Peyer's patch (tissue), 4 donors: ENCODE results near the gene KCNA10. TPM values are rescaled to one million over a fixed set of nuclear protein-coding genes. Genes with fewer than 3 reads are reported as not detected.

Source experiments
- DNase-seq, 3 donors: peaks; one replicate each; pipeline ENCODE4 v3.0.0-alpha.2; 2017 to 2019
- H3K27ac ChIP-seq, 4 donors: fragments of 200-600 bp; sonication (generic); one replicate each; pipeline ENCODE4 v1.5.1; 2016 to 2019
- H3K27me3 ChIP-seq, 2 donors: fragments of 200-600 bp; sonication (generic); one replicate each; pipeline ENCODE4 v1.5.1; 2019
- H3K36me3 ChIP-seq, 3 donors: fragments of 200-600 bp; sonication (generic); one replicate each; pipeline ENCODE4 v1.5.1; 2016 to 2019
- H3K4me1 ChIP-seq, 4 donors: fragments of 200-600 bp; sonication (generic); one replicate each; pipeline ENCODE4 v1.5.1; 2016 to 2019
- H3K4me3 ChIP-seq, 4 donors: fragments of 200-600 bp; sonication (generic); 1 replicate in 3 of 4; 2 replicates in 1 of 4; pipeline ENCODE4 v1.5.1; 2016 to 2019; ENCODE audit warnings: mild to moderate bottlenecking in 1 of 4
- H3K9me3 ChIP-seq, 4 donors: fragments of 200-600 bp; sonication (generic); one replicate each; pipeline ENCODE4 v1.5.1; 2016 to 2019; ENCODE audit warnings: mild to moderate bottlenecking in 1 of 4
- POLR2A ChIP-seq, 2 donors: fragments of 450-650 bp; IDR thresholded peaks; one replicate each; pipeline ENCODE4 v1.5.1; 2017; ENCODE audit warnings: antibody characterized with exemption in 2 of 2, mild to moderate bottlenecking in 2 of 2, moderate library complexity in 2 of 2
- total RNA-seq, 4 donors: library from RNA; depleted of rRNA; stranded (reverse); fragments of >200 nt; gene quantifications; one replicate each; pipeline ENCODE4 v1.1.0, GENCODE V29; 2016
- TF ChIP-seq, protein P1 (sequence below), 6 experiments: fragments of 450-650 bp in 4 of 6; fragments of 200-600 bp in 2 of 6; sonication (generic) in 1 of 6; IDR thresholded peaks; one replicate each; pipeline ENCODE4 v1.5.1; 2017 to 2019; ENCODE audit warnings: antibody characterized with exemption in 6 of 6, mild to moderate bottlenecking in 3 of 6, moderate library complexity in 1 of 6

Gene KCNA10
- total RNA-seq, 4 donors from 2014 or later: not detected

DNA sequence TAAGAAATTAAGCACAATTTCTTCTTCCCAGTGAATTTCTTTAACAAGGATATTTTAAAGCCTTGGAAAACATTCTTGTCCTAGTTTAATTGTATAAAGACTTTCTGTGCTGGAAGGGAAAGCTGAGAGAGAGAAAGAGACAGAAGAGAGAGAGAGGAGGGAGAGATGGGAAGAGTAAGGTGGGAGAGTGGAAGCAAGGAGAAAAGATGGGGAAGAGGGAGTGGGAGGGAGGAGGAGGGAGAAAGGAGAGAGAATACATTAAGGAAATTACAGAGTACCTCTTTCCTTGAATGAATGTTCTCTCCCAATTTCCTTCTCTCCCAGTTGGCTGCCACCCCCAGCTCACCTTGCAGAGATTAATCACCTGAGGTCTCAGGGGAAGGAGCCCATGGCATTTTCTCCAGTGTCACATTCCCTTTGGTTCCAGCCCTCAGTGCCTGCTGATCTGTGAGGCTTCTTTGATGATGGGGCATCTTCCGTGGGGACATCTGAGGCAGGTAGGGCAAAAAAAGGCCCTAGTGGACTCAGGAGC is 32.4 kb upstream of the KCNA10 start:
- peaks cover 0 to 5% of the 10 kb centered on the region in 2 donors for H3K27me3 ChIP-seq
- DNase-seq: no peak
- no peak for TF ChIP-seq POLR2A (IDR thresholded peaks at IDR 0.05)
- TF ChIP-seq, protein P1, sequence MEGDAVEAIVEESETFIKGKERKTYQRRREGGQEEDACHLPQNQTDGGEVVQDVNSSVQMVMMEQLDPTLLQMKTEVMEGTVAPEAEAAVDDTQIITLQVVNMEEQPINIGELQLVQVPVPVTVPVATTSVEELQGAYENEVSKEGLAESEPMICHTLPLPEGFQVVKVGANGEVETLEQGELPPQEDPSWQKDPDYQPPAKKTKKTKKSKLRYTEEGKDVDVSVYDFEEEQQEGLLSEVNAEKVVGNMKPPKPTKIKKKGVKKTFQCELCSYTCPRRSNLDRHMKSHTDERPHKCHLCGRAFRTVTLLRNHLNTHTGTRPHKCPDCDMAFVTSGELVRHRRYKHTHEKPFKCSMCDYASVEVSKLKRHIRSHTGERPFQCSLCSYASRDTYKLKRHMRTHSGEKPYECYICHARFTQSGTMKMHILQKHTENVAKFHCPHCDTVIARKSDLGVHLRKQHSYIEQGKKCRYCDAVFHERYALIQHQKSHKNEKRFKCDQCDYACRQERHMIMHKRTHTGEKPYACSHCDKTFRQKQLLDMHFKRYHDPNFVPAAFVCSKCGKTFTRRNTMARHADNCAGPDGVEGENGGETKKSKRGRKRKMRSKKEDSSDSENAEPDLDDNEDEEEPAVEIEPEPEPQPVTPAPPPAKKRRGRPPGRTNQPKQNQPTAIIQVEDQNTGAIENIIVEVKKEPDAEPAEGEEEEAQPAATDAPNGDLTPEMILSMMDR (IDR thresholded peaks at IDR 0.05): no peak
- no peak overlapping the region for H3K4me3 ChIP-seq
- H3K27ac ChIP-seq: no peak overlapping the region
- H3K9me3 ChIP-seq: no peaks in the 10 kb centered on the region
- no peaks in the 10 kb centered on the region for H3K36me3 ChIP-seq
- peaks cover 0 to 4% (median 0%) of the 10 kb centered on the region in 4 donors for H3K4me1 ChIP-seq

DNA sequence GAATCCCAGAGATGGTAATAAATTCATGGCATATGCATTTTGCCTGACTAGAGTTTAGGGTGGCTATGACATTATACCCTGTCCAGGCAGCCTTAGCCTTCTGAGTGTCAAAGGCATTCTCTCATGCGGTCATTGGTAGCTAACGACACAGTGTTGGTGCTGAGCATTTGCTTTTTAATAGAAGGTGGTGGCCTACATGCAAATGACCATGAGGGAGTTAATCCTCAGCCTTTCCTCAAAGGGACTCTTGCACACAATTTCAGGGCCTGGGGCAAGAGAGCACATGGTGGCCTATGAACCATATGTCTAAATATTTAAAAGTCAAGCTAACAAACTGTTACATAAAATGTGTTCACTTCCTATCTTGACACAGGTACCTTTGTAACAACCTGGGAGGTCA is 30.9 kb upstream of the KCNA10 start:
- Histone ChIP-seq H3K27me3 (peaks cover 0 to 5% of the 10 kb centered on the region in 2 donors), H3K27ac (no peak overlapping the region), H3K4me3 (no peak overlapping the region), H3K4me1 (no peaks in the 10 kb centered on the region), H3K36me3 (no peaks in the 10 kb centered on the region), H3K9me3 (no peaks in the 10 kb centered on the region)
- DNase-seq: no peak
- TF ChIP-seq POLR2A (IDR thresholded peaks at IDR 0.05): no peak
- TF ChIP-seq, protein P1 (IDR thresholded peaks at IDR 0.05): no peak

DNA sequence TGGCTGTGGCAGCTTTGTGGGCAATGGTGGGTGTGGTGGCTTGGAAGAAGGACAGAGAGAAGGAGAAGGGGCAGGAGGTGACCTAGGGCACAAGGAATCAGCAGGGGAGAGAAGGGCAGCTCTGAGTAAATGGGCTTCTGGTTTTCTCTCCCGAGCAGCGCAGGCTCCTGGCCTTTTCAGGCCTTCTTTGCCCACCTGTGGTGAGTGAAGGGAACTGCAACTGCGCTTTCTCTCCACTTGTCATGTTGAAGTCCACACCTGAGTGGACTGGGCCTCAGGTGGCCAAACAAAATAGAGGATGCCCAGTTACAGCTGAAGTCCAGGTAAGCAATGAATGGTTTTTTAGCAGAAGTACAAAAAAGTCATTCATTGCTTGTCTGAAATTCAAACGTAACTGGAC is 29.4 kb upstream of the KCNA10 start:
- Histone ChIP-seq H3K27ac (no peak overlapping the region), H3K9me3 (no peaks in the 10 kb centered on the region), H3K4me1 (no peaks in the 10 kb centered on the region), H3K4me3 (no peak overlapping the region), H3K36me3 (no peaks in the 10 kb centered on the region), H3K27me3 (no peaks in the 10 kb centered on the region)
- DNase-seq: no peak
- TF ChIP-seq POLR2A (IDR thresholded peaks at IDR 0.05): no peak
- TF ChIP-seq, protein P1 (IDR thresholded peaks at IDR 0.05): peak in 5 of 6 experiments; percentile 7 to 42 (median 31)

DNA sequence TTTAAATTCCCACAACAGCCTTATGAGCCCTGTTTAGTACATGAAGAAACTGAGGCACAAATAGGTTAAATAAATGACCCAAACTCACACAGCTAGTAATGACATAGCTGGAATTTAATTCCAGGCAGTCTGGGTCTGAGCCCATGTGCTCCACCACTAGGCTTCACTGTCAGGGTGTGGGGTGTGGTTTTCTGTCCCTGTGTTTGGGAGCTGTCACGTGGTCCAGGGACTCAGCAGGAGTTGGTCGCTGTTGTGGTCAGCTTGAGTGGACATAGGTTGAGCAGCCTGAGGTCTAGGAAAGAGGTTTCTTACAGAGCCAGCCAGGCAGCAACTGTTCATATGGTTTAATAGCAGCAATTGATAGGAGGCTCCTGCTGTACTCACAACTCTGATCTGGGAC is 28.0 kb upstream of the KCNA10 start:
- no peak for DNase-seq
- no peak overlapping the region for H3K27ac ChIP-seq
- H3K27me3 ChIP-seq: no peaks in the 10 kb centered on the region
- H3K9me3 ChIP-seq: no peaks in the 10 kb centered on the region
- TF ChIP-seq POLR2A (IDR thresholded peaks at IDR 0.05): no peak
- TF ChIP-seq, protein P1 (IDR thresholded peaks at IDR 0.05): no peak
- H3K4me3 ChIP-seq: no peak overlapping the region
- H3K4me1 ChIP-seq: no peaks in the 10 kb centered on the region
- no peaks in the 10 kb centered on the region for H3K36me3 ChIP-seq

DNA sequence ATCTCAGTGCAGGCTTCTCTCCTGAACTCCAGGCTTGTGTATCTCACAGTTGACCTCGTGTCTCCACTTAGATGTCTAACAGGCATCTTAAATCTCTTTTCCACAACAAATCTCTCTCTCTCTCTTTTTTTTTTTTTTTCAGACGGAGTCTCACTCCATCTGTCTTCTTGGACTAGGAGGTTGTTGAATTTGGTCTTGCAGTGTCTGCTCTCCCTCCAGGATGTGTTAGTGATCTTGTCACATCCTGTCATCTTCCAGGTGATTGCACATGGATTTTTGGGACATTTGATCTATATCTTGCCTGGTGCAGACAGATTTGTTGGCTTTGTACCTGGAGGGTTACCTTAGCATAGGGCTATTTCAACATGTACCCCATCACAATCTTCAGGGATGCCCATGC is 26.5 kb upstream of the KCNA10 start:
- Histone ChIP-seq H3K27ac (no peak overlapping the region), H3K36me3 (no peaks in the 10 kb centered on the region), H3K4me1 (no peaks in the 10 kb centered on the region), H3K4me3 (no peak overlapping the region), H3K9me3 (no peaks in the 10 kb centered on the region), H3K27me3 (no peaks in the 10 kb centered on the region)
- no peak for DNase-seq
- TF ChIP-seq POLR2A (IDR thresholded peaks at IDR 0.05): no peak
- TF ChIP-seq, protein P1 (IDR thresholded peaks at IDR 0.05): no peak

DNA sequence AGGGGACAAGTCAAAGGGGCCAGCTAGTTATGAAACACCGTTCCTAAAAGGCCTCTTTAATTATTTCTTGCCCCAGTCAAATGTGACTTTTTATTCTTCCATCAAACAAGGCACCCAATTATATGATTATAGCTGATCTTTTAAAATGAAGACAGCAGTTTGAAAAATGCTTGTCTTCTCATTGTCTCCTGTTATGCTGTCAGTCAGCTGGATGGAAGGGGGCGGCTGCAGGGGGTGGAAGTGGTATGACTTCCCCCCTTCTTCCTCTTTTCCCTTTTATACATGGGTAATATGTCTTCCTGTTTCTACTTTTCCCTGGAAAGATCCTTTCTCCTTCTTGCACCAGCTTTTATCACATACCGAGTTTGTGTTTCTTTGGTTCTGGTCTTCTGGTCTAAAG is 25.8 kb upstream of the KCNA10 start:
- H3K27me3 ChIP-seq: no peaks in the 10 kb centered on the region
- no peaks in the 10 kb centered on the region for H3K9me3 ChIP-seq
- TF ChIP-seq, protein P1 (IDR thresholded peaks at IDR 0.05): no peak
- no peak for TF ChIP-seq POLR2A (IDR thresholded peaks at IDR 0.05)
- H3K36me3 ChIP-seq: no peaks in the 10 kb centered on the region
- no peak overlapping the region for H3K4me3 ChIP-seq
- H3K4me1 ChIP-seq: no peaks in the 10 kb centered on the region
- no peak overlapping the region for H3K27ac ChIP-seq
- DNase-seq: no peak
